A549 (cell line): ENCODE data around the gene ZNF423. TPM values are rescaled to one million over a fixed set of nuclear protein-coding genes. Genes with fewer than 3 reads are reported as not detected.

Experiments
- ATAC-seq, 2 experiments: fragments of 200-7000 bp in 1 of 2; fragments of >200 bp in 1 of 2; cut with Nextera tagmentation in 1 of 2; cut with Tn5 transposase in 1 of 2; 3 replicates each; pipeline versions ENCODE4 v1.8.0 to v1.9.1; 2018 to 2020; ENCODE audit warnings: mild to moderate bottlenecking in 1 of 2, moderate library complexity in 1 of 2
- CTCF ChIA-PET: fragments of 300-600 bp; sonication (Branson Sonifier 250); formaldehyde crosslinking; extraction: SDS; loops from one replicate; lab custom pipeline; 2021; ENCODE audit warnings: antibody characterized with exemption, inconsistent platforms; lab: Yijun Ruan, JAX
- POLR2A ChIA-PET: fragments of 350-600 bp; formaldehyde crosslinking; extraction: SDS; loops from one replicate; lab custom pipeline; 2021; ENCODE audit warnings: antibody characterized with exemption, inconsistent platforms; lab: Yijun Ruan, JAX
- DNase-seq, 2 experiments: peaks; one replicate each; pipeline versions ENCODE4 v3.0.0 to v3.0.0-alpha.2; 2011 to 2016; ENCODE audit warnings: low read depth in 1 of 2, low spot score in 1 of 2
- FAIRE-seq: peaks from 2 replicates; lab custom pipeline; 2011; peaks lifted over from hg19 to GRCh38; lab: Jason Lieb, UNC
- H3K27ac ChIP-seq, 2 experiments: fragments of >200 bp; sonication (Bioruptor Twin); formaldehyde crosslinking; 3 replicates each; pipeline ENCODE4 v1.5.1; 2016 to 2017
- H3K4me1 ChIP-seq: fragments of >200 bp; sonication (Bioruptor Twin); formaldehyde crosslinking; 3 replicates; pipeline ENCODE4 v1.6.1; 2016
- H3K4me2 ChIP-seq: fragments of >200 bp; sonication (Bioruptor Twin); formaldehyde crosslinking; 3 replicates; pipeline ENCODE4 v1.6.1; 2016
- H3K4me3 ChIP-seq: fragments of >200 bp; sonication (Bioruptor Twin); formaldehyde crosslinking; 3 replicates; pipeline ENCODE4 v1.5.1; 2016
- H3K9me3 ChIP-seq: fragments of >200 bp; sonication (Bioruptor Twin); formaldehyde crosslinking; 3 replicates; pipeline ENCODE4 v1.6.1; 2016
- CBX2 ChIP-seq: fragments of 200-600 bp; sonication (generic); IDR thresholded peaks from 2 replicates; pipeline ENCODE4 v1.6.1; 2016; ENCODE audit warnings: low read depth, mild to moderate bottlenecking, borderline replicate concordance
- CHD4 ChIP-seq: fragments of 200-600 bp; sonication (generic); IDR thresholded peaks from 2 replicates; pipeline ENCODE4 v1.6.1; 2016; ENCODE audit warnings: antibody characterized with exemption, mild to moderate bottlenecking, borderline replicate concordance
- EHF ChIP-seq: fragments of 250-450 bp; sonication (Bioruptor Pico); IDR thresholded peaks from 2 replicates; pipeline ENCODE4 v1.5.0; 2020; ENCODE audit warnings: mild to moderate bottlenecking
- EP300 ChIP-seq, 2 experiments: fragments of >200 bp; sonication (Bioruptor Twin); formaldehyde crosslinking; IDR thresholded peaks; 2 replicates in 1 of 2; 3 replicates in 1 of 2; pipeline ENCODE4 v1.6.1; 2016 to 2017
- HDAC2 ChIP-seq: fragments of 200-600 bp; sonication (generic); IDR thresholded peaks from 2 replicates; pipeline ENCODE4 v1.6.1; 2016
- HOXB13 ChIP-seq: fragments of 250-450 bp; sonication (Bioruptor Pico); IDR thresholded peaks from 2 replicates; pipeline ENCODE4 v1.5.0; 2020; ENCODE audit warnings: low read depth, mild to moderate bottlenecking, moderate library complexity
- HOXB5 ChIP-seq: fragments of 250-450 bp; sonication (Bioruptor Pico); IDR thresholded peaks from 2 replicates; pipeline ENCODE4 v1.5.0; 2020; ENCODE audit warnings: mild to moderate bottlenecking, moderate library complexity
- JUNB ChIP-seq: fragments of >200 bp; sonication (Bioruptor Twin); formaldehyde crosslinking; IDR thresholded peaks from 2 replicates; pipeline ENCODE4 v1.6.1; 2016
- MAFK ChIP-seq: fragments of 450-650 bp; IDR thresholded peaks from 2 replicates; pipeline ENCODE4 v1.6.1; 2014; ENCODE audit not compliant: partially characterized antibody
- MAZ ChIP-seq: fragments of 150-350 bp; IDR thresholded peaks from 2 replicates; pipeline ENCODE4 v1.6.1; 2014; ENCODE audit warnings: antibody characterized with exemption, low read depth, low read length, borderline replicate concordance
- MYC ChIP-seq: IDR thresholded peaks from 2 replicates; pipeline ENCODE4 v1.6.1; 2012; ENCODE audit warnings: mild to moderate bottlenecking, inconsistent platforms, low read length, improper control_type of control experiment, borderline replicate concordance
- POLR2A ChIP-seq: IDR thresholded peaks from 2 replicates; pipeline ENCODE4 v1.6.1; 2012; ENCODE audit warnings: mild to moderate bottlenecking, low read length
- RAD21 ChIP-seq, 2 experiments: fragments of >200 bp in 1 of 2; sonication (Bioruptor Twin) in 1 of 2; formaldehyde crosslinking in 1 of 2; IDR thresholded peaks in 1 of 2; conservative IDR thresholded peaks in 1 of 2; 2 replicates in 1 of 2; 3 replicates in 1 of 2; pipeline ENCODE4 v1.6.1; 2012 to 2018; ENCODE audit warnings: inconsistent platforms in 1 of 2
- SMC3 ChIP-seq: fragments of >200 bp; sonication (Bioruptor Twin); formaldehyde crosslinking; IDR thresholded peaks from 3 replicates; pipeline ENCODE4 v1.6.1; 2018; ENCODE audit warnings: inconsistent platforms
- SREBF2 ChIP-seq: fragments of 450-650 bp; IDR thresholded peaks from 2 replicates; pipeline ENCODE4 v1.6.1; 2014; ENCODE audit warnings: mild to moderate bottlenecking, moderate library complexity
- WGBS: methylation state at CpG from one replicate; pipeline ENCODE4 v1.1.6; 2017; ENCODE audit errors: missing lambda C conversion rate; 5-methylcytosine and 5-hydroxymethylcytosine counted together
- polyA plus RNA-seq, 4 experiments: library from polyadenylated mRNA; depleted of rRNA in 3 of 4; stranded (reverse); fragments of >200 nt; fragmentation: RNase III in 1 of 4; extraction: RNeasy Plus Mini Kit Qiagen cat#74134 plus additional on column Dnase treatment in 1 of 4; gene quantifications; 2 replicates in 3 of 4; 3 replicates in 1 of 4; pipeline ENCODE4 v1.2.3, GENCODE V29; 2011 to 2017
- TF ChIP-seq, protein P1 (sequence below): fragments of 250-450 bp; sonication (Bioruptor Pico); IDR thresholded peaks from 2 replicates; pipeline ENCODE4 v1.5.0; 2020; ENCODE audit warnings: low read depth, mild to moderate bottlenecking, moderate library complexity
- TF ChIP-seq, protein P2 (sequence below): fragments of >200 bp; sonication (Bioruptor Twin); formaldehyde crosslinking; IDR thresholded peaks from 3 replicates; pipeline ENCODE4 v1.6.1; 2016

Gene ZNF423
- polyA plus RNA-seq, 2 of the 4 experiments (the other 2 are of a cell fraction): 0.04 to 0.10 TPM

DNA sequence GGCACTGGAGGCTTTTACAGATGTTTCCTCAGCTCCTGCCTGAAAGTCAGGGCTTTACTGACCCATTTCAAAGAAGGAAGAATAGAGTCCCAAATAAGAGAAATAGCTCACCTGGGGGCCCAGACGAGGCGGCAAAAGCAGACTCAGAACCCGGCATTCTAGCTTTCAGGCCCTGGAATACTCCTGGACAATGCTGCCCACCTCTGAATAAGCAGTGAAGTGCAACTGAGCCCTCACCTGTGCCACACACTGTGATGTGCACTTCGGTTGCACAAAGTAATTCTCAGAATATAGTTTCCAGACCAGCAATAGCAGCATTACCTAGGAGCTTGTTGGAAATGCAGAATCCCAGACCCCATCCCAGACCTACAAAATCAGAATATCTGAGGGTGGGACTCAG lies 54.6 kb downstream of the ZNF423 start:
- H3K9me3 ChIP-seq: no peaks in the 10 kb centered on the region
- CTCF ChIA-PET: interaction anchor here (1.5 to 1.7 kb wide), 2 partner anchors 20 to 394 kb away, joined by 3 to 4 read pairs; no protein-coding TSS in a partner anchor
- no peak overlapping the region for H3K4me2 ChIP-seq
- FAIRE-seq (no peak), ATAC-seq (peak in 1 of 2 experiments; percentile 47; a peak in 2 of 6 replicates), DNase-seq (no peak)
- WGBS: 9% methylated on average over 4 of the region's 4 CpGs
- TF ChIP-seq RAD21 (conservative IDR thresholded peaks at IDR 0.05 in 1 of 2, IDR thresholded peaks at IDR 0.05 in 1 of 2): 0 out of 5 replicates have a peak, but pooled peaks of 1 of the 2 experiments have one; percentile 5
- no peak for TF ChIP-seq SMC3
- no peak for TF ChIP-seq JUNB
- no peak for TF ChIP-seq CHD4
- no peak for TF ChIP-seq EHF (CRISPR knock-in tag)
- no peak for TF ChIP-seq CBX2
- no peak for TF ChIP-seq SREBF2
- no peak for TF ChIP-seq MAFK
- H3K4me3 ChIP-seq: no peak overlapping the region
- no peak overlapping the region for H3K27ac ChIP-seq
- POLR2A ChIA-PET: no interaction called here
- H3K4me1 ChIP-seq: no peaks in the 10 kb centered on the region

DNA sequence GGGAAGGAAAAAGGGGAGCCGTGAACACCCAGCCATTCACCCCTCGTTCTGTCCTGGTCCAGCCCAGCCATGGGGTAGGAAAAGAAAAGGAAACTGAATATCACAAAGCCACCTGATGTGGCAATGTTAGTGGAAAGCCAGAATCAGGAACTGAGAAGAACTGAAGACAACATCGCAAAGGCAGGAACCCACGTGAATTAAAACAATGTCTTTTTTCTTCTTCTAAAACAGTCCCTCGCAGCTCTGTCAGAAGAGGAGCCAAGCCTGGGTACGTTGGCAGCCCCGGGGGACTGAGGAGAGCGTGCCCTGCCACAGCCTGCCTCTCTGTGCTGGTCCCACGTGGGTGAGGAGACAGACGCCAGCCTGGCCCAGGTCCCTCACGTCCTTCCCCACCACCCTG lies 55.0 kb downstream of the ZNF423 start:
- WGBS: 9% methylated on average over 10 of the region's 11 CpGs
- H3K9me3 ChIP-seq: no peaks in the 10 kb centered on the region
- H3K4me1 ChIP-seq: no peaks in the 10 kb centered on the region
- ChIA-PET CTCF (interaction anchor here (1.5 to 1.7 kb wide), 2 partner anchors 20 to 393 kb away, joined by 3 to 4 read pairs; no protein-coding TSS in a partner anchor), POLR2A (no interaction called here)
- ATAC-seq (peak in 1 of 2 experiments; percentile 37; a peak in 2 of 6 replicates), DNase-seq (no peak), FAIRE-seq (no peak)
- no peak for TF ChIP-seq POLR2A
- no peak for TF ChIP-seq HDAC2
- TF ChIP-seq, protein P1, sequence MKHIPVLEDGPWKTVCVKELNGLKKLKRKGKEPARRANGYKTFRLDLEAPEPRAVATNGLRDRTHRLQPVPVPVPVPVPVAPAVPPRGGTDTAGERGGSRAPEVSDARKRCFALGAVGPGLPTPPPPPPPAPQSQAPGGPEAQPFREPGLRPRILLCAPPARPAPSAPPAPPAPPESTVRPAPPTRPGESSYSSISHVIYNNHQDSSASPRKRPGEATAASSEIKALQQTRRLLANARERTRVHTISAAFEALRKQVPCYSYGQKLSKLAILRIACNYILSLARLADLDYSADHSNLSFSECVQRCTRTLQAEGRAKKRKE: no peak
- no peak for TF ChIP-seq EP300 (IDR thresholded peaks at IDR 0.05)
- no peak for TF ChIP-seq HOXB5 (CRISPR knock-in tag)
- TF ChIP-seq, all 56 proteins: peak for 0
- Histone ChIP-seq H3K27ac (no peak overlapping the region), H3K4me3 (no peak overlapping the region), H3K4me2 (no peak overlapping the region)

DNA sequence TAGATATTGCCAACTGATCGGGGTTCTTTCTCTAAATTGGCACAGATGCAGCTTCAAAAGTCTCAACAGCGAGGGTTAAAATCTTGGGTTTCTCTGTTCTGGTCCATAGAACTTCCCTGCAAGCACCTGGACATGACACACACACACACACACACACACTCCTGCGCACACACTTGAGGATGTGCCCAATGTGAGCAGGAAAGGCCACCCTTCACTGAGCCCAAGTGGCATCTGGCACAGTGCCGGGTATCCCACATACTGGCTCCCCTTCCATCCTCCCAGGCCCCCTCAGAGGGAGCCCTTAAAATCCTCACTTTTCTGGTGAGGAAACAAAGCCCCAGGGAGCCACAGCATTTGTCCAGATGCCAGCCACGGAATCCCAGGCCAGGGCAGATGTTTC lies 55.5 kb downstream of the ZNF423 start:
- TF ChIP-seq MAZ: no peak
- TF ChIP-seq POLR2A: no peak
- TF ChIP-seq HOXB13: no peak
- TF ChIP-seq MYC: no peak
- FAIRE-seq (no peak), DNase-seq (no peak), ATAC-seq (no peak)
- H3K4me2 ChIP-seq: no peak overlapping the region
- ChIA-PET CTCF (interaction anchor here (1.5 to 1.7 kb wide), 2 partner anchors 19 to 393 kb away, joined by 3 to 4 read pairs; no protein-coding TSS in a partner anchor), POLR2A (no interaction called here)
- WGBS: 5% methylated on average over 5 of the region's 5 CpGs
- no peaks in the 10 kb centered on the region for H3K4me1 ChIP-seq
- no peak overlapping the region for H3K27ac ChIP-seq
- no peaks in the 10 kb centered on the region for H3K9me3 ChIP-seq
- no peak overlapping the region for H3K4me3 ChIP-seq

DNA sequence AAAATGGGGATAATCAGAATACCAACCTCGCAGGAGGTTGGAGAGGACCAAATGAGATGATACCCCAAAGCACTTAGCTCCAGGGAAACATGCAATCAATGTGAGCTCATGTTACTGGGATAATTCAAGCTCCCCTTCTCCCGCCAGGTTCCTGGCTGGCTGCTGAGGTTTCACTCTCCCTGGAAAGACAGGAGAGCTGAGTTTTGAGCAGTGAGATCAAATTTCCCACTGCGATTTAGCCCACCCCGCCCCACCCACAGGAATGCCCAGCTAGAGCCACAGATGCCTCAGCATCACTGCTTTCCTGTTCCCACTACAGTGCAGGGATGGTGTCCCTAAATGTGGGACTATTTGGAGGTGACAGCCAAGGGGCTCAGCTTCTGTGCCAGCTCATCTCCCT lies 56.7 kb downstream of the ZNF423 start:
- ChIA-PET CTCF (interaction anchor here (0.8 kb wide), 1 partner anchor 18 kb away, joined by 3 read pairs; no protein-coding TSS in a partner anchor), POLR2A (no interaction called here)
- H3K4me3 ChIP-seq: no peak overlapping the region
- no peak overlapping the region for H3K4me2 ChIP-seq
- TF ChIP-seq POLR2A: no peak
- TF ChIP-seq, protein P2, sequence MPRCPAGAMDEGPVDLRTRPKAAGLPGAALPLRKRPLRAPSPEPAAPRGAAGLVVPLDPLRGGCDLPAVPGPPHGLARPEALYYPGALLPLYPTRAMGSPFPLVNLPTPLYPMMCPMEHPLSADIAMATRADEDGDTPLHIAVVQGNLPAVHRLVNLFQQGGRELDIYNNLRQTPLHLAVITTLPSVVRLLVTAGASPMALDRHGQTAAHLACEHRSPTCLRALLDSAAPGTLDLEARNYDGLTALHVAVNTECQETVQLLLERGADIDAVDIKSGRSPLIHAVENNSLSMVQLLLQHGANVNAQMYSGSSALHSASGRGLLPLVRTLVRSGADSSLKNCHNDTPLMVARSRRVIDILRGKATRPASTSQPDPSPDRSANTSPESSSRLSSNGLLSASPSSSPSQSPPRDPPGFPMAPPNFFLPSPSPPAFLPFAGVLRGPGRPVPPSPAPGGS: no peak
- H3K27ac ChIP-seq: no peak overlapping the region
- H3K4me1 ChIP-seq: no peaks in the 10 kb centered on the region
- DNase-seq (no peak), FAIRE-seq (no peak), ATAC-seq (no peak)
- 6% methylated on average over 3 of the region's 4 CpGs for WGBS
- H3K9me3 ChIP-seq: no peaks in the 10 kb centered on the region
